Testis (tissue), 2 donors: ENCODE data around the gene KLF9.

ENCODE experiments used
- CTCF ChIP-seq, 3 experiments: fragments of 450-650 bp in 2 of 3; fragments of 200-600 bp in 1 of 3; sonication (generic) in 1 of 3; IDR thresholded peaks; one replicate each; pipeline ENCODE4 v1.5.1; 2016 to 2019; ENCODE audit warnings: antibody characterized with exemption in 3 of 3, mild to moderate bottlenecking in 2 of 3, moderate library complexity in 1 of 3
- POLR2A ChIP-seq: fragments of 450-650 bp; IDR thresholded peaks from one replicate; pipeline ENCODE4 v1.6.1; 2017; ENCODE audit warnings: antibody characterized with exemption, mild to moderate bottlenecking, moderate library complexity

GRCh38 chr9:70457235-70457634 is 42.8 kb upstream of the KLF9 start:
- TF ChIP-seq CTCF (IDR thresholded peaks at IDR 0.05) (no peak), POLR2A (no peak)
